B cell (primary cell): ENCODE measurements around the gene NPL. TPM values are rescaled to one million over a fixed set of nuclear protein-coding genes. Genes with fewer than 3 reads are reported as not detected.

Experiments used
- ATAC-seq: fragments of 200-7000 bp; cut with Tn5 transposase; one replicate; pipeline ENCODE4 v1.10.0; 2021; ENCODE audit warnings: low read depth, mild to moderate bottlenecking, moderate number of reproducible peaks, moderate library complexity
- CTCF ChIA-PET: fragments of 350-600 bp; sonication (Branson Sonifier 250); formaldehyde crosslinking; loops from one replicate; lab custom pipeline; 2021; ENCODE audit warnings: antibody characterized with exemption, inconsistent platforms; lab: Charles Lee
- POLR2A ChIA-PET: fragments of 350-600 bp; sonication (Branson Sonifier 250); formaldehyde crosslinking; loops from one replicate; lab custom pipeline; 2021; ENCODE audit warnings: antibody characterized with exemption; lab: Charles Lee
- DNase-seq: peaks from one replicate; pipeline ENCODE4 v3.0.0; 2013
- H2AFZ ChIP-seq: 2 replicates; pipeline ENCODE4 v1.6.1; 2012; ENCODE audit warnings: mild to moderate bottlenecking, low read depth, low read length; ENCODE audit not compliant: insufficient read depth, poor library complexity, severe bottlenecking
- H3K27ac ChIP-seq, 2 donors: 1 replicate in 1 of 2; 2 replicates in 1 of 2; pipeline ENCODE4 v1.5.1; 2012 to 2013; ENCODE audit warnings: low read length in 2 of 2, mild to moderate bottlenecking in 2 of 2, moderate library complexity in 1 of 2
- H3K27me3 ChIP-seq, 4 experiments: fragments of 200-600 bp in 1 of 4; sonication (generic) in 1 of 4; replicated peaks in 1 of 4; 1 replicate in 2 of 4; 2 replicates in 2 of 4; pipeline versions ENCODE4 v1.6.1 to v1.7.0; 2013 to 2016; ENCODE audit warnings: low read length in 3 of 4, mild to moderate bottlenecking in 2 of 4, mixed read lengths in 1 of 4, moderate library complexity in 1 of 4; ENCODE audit not compliant: insufficient read depth in 4 of 4, control insufficient read depth in 3 of 4; ENCODE audit errors: control extremely low read depth in 1 of 4
- H3K36me3 ChIP-seq, 2 experiments: replicated peaks in 1 of 2; 1 replicate in 1 of 2; 2 replicates in 1 of 2; pipeline versions ENCODE4 v1.6.1 to v1.7.1; 2013; ENCODE audit warnings: low read length in 1 of 2; ENCODE audit not compliant: insufficient read depth in 2 of 2, control insufficient read depth in 1 of 2; ENCODE audit errors: control extremely low read depth in 1 of 2, extremely low read depth in 1 of 2
- H3K4me1 ChIP-seq, 2 donors: fragments of 200-600 bp in 1 of 2; sonication (generic) in 1 of 2; 1 replicate in 1 of 2; 2 replicates in 1 of 2; pipeline versions ENCODE4 v1.5.1 to v1.6.1; 2013 to 2017; ENCODE audit warnings: low read length in 2 of 2; ENCODE audit not compliant: control insufficient read depth in 2 of 2, insufficient read depth in 2 of 2
- H3K4me2 ChIP-seq: replicated peaks from 2 replicates; pipeline ENCODE3; 2012; ENCODE audit warnings: mild to moderate bottlenecking, low read depth, low read length; ENCODE audit not compliant: poor library complexity, severe bottlenecking
- H3K4me3 ChIP-seq, 5 experiments: fragments of 200-600 bp in 1 of 5; sonication (generic) in 1 of 5; 1 replicate in 3 of 5; 2 replicates in 2 of 5; pipeline versions ENCODE4 v1.5.1 to v1.7.0; 2011 to 2016; ENCODE audit warnings: low read length in 4 of 5, mild to moderate bottlenecking in 4 of 5, low read depth in 2 of 5, control low read depth in 1 of 5, moderate library complexity in 1 of 5; ENCODE audit not compliant: insufficient read depth in 1 of 5; ENCODE audit errors: control extremely low read depth in 1 of 5, extremely low read depth in 1 of 5
- H3K79me2 ChIP-seq: fragments of 200-600 bp; sonication (generic); one replicate; pipeline ENCODE4 v1.6.0; 2016; ENCODE audit warnings: low read length; ENCODE audit not compliant: control insufficient read depth, insufficient read depth
- H3K9ac ChIP-seq: fragments of 200-600 bp; sonication (generic); 2 replicates; pipeline ENCODE4 v1.6.1; 2017; ENCODE audit warnings: mild to moderate bottlenecking, low read length, moderate library complexity
- H3K9me3 ChIP-seq, 3 donors: one replicate each; pipeline versions ENCODE4 v1.6.1 to v1.7.1; 2013; ENCODE audit warnings: low read length in 2 of 3; ENCODE audit not compliant: control insufficient read depth in 2 of 3, insufficient read depth in 1 of 3; ENCODE audit errors: control extremely low read depth in 1 of 3
- H4K20me1 ChIP-seq: 2 replicates; pipeline ENCODE4 v1.6.0; 2012; ENCODE audit warnings: mild to moderate bottlenecking, low read length; ENCODE audit not compliant: insufficient read depth, control insufficient read depth, poor library complexity, severe bottlenecking
- H3K27ac Mint-ChIP-seq: one replicate; pipeline ENCODE4 v1.8.0; 2021; ENCODE audit warnings: mixed read lengths
- H3K27me3 Mint-ChIP-seq: one replicate; pipeline ENCODE4 v1.8.0; 2021; ENCODE audit warnings: mixed read lengths
- H3K4me1 Mint-ChIP-seq: one replicate; pipeline ENCODE4 v1.8.0; 2021; ENCODE audit warnings: mixed read lengths
- H3K4me3 Mint-ChIP-seq: one replicate; pipeline ENCODE4 v1.8.0; 2021; ENCODE audit warnings: mixed read lengths
- H3K9me3 Mint-ChIP-seq: one replicate; pipeline ENCODE4 v1.8.0; 2022; ENCODE audit warnings: mixed read lengths; ENCODE audit not compliant: insufficient read depth
- EZH2 ChIP-seq: IDR thresholded peaks from 2 replicates; pipeline ENCODE4 v1.6.1; 2012; ENCODE audit warnings: borderline replicate concordance, low read depth, mild to moderate bottlenecking, moderate library complexity, low read length; ENCODE audit not compliant: insufficient read depth, poor library complexity, severe bottlenecking
- WGBS: methylation state at CpG from one replicate; pipeline ENCODE4 v1.1.5; 2013; ENCODE audit warnings: missing lambda C conversion rate; ENCODE audit not compliant: insufficient coverage; 5-methylcytosine and 5-hydroxymethylcytosine counted together
- intact Hi-C: fragments of 100-400 bp; cut with micrococcal nuclease; formaldehyde crosslinking; loops from one replicate; pipeline ENCODE4 v1.10.0; 2022
- polyA plus RNA-seq: library from polyadenylated mRNA; depleted of rRNA; stranded (reverse); fragments of >200 nt; gene quantifications from 2 replicates; pipeline ENCODE4 v1.2.3, GENCODE V29; 2012
- total RNA-seq, 2 donors: library from RNA; stranded (reverse); fragments of 120-200 nt in 1 of 2; gene quantifications; 1 replicate in 1 of 2; 2 replicates in 1 of 2; pipeline versions ENCODE4 v1.2.3 to v1.2.4, GENCODE V29; 2013 to 2022
- TF ChIP-seq, protein P1 (sequence below): fragments of 200-600 bp; IDR thresholded peaks from one replicate; pipeline ENCODE4 v1.8.0; 2022; ENCODE audit warnings: antibody characterized with exemption, mild to moderate bottlenecking

The NPL gene
- total and polyA plus RNA-seq, 2 donors (not counting 1 experiment from before 2014, with no cell fraction given): 3.4 to 5.9 TPM

DNA sequence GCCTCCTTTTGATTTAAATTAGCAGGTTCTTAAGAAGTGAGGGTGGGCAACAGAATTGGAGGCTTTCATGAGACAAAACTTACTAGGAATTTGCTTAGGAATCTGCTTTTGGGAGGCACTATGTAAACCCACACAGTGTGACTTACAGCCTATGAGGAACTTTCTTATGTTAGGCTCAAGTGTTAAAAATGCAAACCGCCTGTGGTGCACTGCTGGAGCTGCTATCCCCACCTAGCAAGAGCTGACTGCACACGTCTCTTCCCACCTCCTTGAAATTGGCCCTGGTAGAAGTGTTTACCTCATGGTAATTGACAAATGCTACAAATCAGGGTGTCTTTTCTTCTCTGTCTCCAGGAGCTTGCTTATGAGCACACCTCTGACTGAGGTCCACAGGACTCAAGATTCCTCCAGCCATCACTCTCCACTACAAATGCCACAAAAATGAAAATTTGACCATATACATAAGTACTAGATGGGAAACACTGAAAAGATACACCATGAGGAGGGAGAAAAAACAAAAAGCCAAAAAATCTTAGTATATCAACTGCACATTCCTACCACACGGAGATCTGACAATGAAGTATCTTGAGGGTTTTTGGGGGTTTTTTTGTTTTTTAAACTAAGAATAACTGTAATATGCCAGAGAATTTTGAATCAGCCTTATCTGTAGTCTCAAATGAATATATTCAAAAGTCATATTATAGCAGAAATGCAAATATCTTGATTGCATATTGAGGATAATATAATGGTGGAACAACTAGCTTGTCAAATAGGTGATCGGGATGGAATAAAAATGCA lies 18.2 kb upstream of the NPL start:
- no peak overlapping the region for H3K27ac ChIP-seq
- DNase-seq (no peak), ATAC-seq (no peak)
- no peak overlapping the region for H3K4me2 ChIP-seq
- no peaks in the 10 kb centered on the region for H3K36me3 ChIP-seq
- no peak overlapping the region for H3K4me3 ChIP-seq
- no peaks in the 10 kb centered on the region for H3K4me1 Mint-ChIP-seq
- H3K9me3 ChIP-seq: no peaks in the 10 kb centered on the region
- H3K27me3 Mint-ChIP-seq: peaks cover 15% of the 10 kb centered on the region
- CTCF ChIA-PET: interaction anchor here (1.0 kb wide), 1 partner anchor 11 kb away, joined by 5 read pairs; no protein-coding TSS in a partner anchor
- no peak for TF ChIP-seq EZH2
- TF ChIP-seq, protein P1, sequence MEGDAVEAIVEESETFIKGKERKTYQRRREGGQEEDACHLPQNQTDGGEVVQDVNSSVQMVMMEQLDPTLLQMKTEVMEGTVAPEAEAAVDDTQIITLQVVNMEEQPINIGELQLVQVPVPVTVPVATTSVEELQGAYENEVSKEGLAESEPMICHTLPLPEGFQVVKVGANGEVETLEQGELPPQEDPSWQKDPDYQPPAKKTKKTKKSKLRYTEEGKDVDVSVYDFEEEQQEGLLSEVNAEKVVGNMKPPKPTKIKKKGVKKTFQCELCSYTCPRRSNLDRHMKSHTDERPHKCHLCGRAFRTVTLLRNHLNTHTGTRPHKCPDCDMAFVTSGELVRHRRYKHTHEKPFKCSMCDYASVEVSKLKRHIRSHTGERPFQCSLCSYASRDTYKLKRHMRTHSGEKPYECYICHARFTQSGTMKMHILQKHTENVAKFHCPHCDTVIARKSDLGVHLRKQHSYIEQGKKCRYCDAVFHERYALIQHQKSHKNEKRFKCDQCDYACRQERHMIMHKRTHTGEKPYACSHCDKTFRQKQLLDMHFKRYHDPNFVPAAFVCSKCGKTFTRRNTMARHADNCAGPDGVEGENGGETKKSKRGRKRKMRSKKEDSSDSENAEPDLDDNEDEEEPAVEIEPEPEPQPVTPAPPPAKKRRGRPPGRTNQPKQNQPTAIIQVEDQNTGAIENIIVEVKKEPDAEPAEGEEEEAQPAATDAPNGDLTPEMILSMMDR: no peak
- intact Hi-C loops: no loop called here
- H3K79me2 ChIP-seq: no peaks in the 10 kb centered on the region
- H4K20me1 ChIP-seq: no peaks in the 10 kb centered on the region
- H3K27me3 ChIP-seq: peaks cover 0 to 5% (median 2%) of the 10 kb centered on the region in 4 experiments
- H3K27ac Mint-ChIP-seq: no peak overlapping the region
- H3K9ac ChIP-seq: no peak overlapping the region
- H3K9me3 Mint-ChIP-seq: peaks cover 4% of the 10 kb centered on the region
- H3K4me3 Mint-ChIP-seq: no peak overlapping the region
- no peaks in the 10 kb centered on the region for H3K4me1 ChIP-seq
- no peak overlapping the region for H2AFZ ChIP-seq
- POLR2A ChIA-PET: no interaction called here
- WGBS: 86% methylated on average over 1 of the region's 4 CpGs

DNA sequence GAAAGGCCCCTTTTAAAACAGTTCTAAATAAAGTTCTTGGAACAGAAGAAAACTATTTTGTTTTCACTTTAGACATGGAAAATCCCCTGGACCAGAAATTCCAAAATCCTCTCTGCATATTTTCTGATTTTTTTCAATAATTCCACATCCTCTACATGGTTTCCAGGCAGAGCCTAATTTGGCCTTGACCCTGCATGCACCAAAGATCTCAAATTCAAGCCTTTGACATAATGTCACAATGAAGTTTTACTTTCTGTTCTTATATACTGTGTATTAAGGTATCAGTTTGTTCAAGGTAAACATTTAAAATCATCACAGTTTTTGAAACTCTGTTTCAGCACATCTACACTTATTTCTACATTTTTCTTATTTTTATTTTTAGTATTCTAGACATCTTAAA lies 12.2 kb upstream of the NPL start:
- H2AFZ ChIP-seq: no peak overlapping the region

More for the DNA sequence above, 12.2 kb upstream of the NPL start:
- Histone ChIP-seq H3K9ac (no peak overlapping the region), H3K36me3 (no peaks in the 10 kb centered on the region), H3K4me3 (no peak overlapping the region), H3K4me1 (no peaks in the 10 kb centered on the region), H3K79me2 (no peaks in the 10 kb centered on the region), H4K20me1 (no peaks in the 10 kb centered on the region), H3K27me3 (peaks cover 0 to 5% (median 2%) of the 10 kb centered on the region in 4 experiments), H3K9me3 (no peaks in the 10 kb centered on the region), H3K27ac (no peak overlapping the region), H3K4me2 (no peak overlapping the region)
- peaks cover 12% of the 10 kb centered on the region for H3K27me3 Mint-ChIP-seq
- peaks cover 4% of the 10 kb centered on the region for H3K9me3 Mint-ChIP-seq
- intact Hi-C loops: no loop called here
- ChIA-PET POLR2A (no interaction called here), CTCF (interaction anchor here (0.7 kb wide), 1 partner anchor 14 kb away, joined by 4 read pairs; no protein-coding TSS in a partner anchor)
- H3K4me1 Mint-ChIP-seq: peaks cover 5% of the 10 kb centered on the region
- ATAC-seq (no peak), DNase-seq (no peak)
- TF ChIP-seq, protein P1: no peak
- no peak for TF ChIP-seq EZH2
- no peak overlapping the region for H3K4me3 Mint-ChIP-seq
- H3K27ac Mint-ChIP-seq: no peak overlapping the region
